ENCODE data around the gene INTS7.

DNA sequence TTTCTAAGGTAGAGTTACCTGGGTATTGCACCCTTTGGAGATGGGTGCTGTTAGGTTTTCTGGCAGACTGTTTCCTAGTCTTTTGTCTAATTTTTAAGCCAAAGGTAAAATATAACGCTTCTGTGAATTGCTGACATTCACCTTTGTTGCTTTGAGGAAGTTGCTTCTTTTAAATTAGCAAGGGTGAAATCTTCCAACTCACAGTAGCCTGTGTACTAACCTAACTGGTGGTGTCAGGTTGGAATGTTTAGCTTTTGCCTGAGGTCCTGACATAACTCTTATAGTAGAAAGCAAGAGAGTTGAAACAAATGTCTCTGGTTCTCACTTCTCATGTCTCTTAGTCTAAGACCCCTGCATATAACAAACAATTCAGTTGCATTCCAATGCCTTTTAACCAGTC lies 143.6 kb downstream of the INTS7 start:
- TF ChIP-seq, protein P1, sequence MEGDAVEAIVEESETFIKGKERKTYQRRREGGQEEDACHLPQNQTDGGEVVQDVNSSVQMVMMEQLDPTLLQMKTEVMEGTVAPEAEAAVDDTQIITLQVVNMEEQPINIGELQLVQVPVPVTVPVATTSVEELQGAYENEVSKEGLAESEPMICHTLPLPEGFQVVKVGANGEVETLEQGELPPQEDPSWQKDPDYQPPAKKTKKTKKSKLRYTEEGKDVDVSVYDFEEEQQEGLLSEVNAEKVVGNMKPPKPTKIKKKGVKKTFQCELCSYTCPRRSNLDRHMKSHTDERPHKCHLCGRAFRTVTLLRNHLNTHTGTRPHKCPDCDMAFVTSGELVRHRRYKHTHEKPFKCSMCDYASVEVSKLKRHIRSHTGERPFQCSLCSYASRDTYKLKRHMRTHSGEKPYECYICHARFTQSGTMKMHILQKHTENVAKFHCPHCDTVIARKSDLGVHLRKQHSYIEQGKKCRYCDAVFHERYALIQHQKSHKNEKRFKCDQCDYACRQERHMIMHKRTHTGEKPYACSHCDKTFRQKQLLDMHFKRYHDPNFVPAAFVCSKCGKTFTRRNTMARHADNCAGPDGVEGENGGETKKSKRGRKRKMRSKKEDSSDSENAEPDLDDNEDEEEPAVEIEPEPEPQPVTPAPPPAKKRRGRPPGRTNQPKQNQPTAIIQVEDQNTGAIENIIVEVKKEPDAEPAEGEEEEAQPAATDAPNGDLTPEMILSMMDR (conservative IDR thresholded peaks at IDR 0.05 in 1 of 2, IDR thresholded peaks at IDR 0.05 in 1 of 2; ENCODE audit: extremely low read depth in 1 of 2, insufficient read depth in 1 of 2, low read depth in 1 of 2, low read length in 2 of 2): no peak
- no peak for TF ChIP-seq EZH2 (IDR thresholded peaks at IDR 0.05; ENCODE audit: borderline replicate concordance, low read length)
